ENCODE data around the gene CEP290. TPM values are rescaled to one million over a fixed set of nuclear protein-coding genes. Genes with fewer than 3 reads are reported as not detected.

The CEP290 gene
- total and polyA plus RNA-seq, 9 donors, result 6.8 to 42.7 (median 19.1) TPM

DNA sequence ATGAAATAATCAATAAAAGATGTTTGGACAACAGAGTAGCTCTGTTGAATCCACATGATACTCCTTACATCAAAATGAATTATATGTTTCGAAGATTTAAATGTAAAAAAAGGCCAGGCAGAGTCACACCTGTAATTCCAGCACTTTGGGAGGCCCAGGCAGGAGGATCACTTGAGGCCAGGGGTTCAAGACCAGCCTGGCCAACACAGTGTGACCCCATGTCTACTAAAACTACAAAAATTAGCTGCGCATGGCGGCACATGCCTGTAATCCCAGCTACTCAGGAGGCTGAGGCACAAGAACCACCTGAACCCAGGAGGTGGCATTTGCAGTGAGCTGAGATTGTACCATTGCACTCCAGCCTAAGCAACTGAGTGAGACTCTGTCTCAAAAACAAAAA is 14.8 kb downstream of the CEP290 start:
- intact Hi-C loops (cut with DNase I), result no loop called here
- TF ChIP-seq POLR2A (IDR thresholded peaks at IDR 0.05) (no peak), EP300 (IDR thresholded peaks at IDR 0.05) (no peak)
- TF ChIP-seq, protein P1, sequence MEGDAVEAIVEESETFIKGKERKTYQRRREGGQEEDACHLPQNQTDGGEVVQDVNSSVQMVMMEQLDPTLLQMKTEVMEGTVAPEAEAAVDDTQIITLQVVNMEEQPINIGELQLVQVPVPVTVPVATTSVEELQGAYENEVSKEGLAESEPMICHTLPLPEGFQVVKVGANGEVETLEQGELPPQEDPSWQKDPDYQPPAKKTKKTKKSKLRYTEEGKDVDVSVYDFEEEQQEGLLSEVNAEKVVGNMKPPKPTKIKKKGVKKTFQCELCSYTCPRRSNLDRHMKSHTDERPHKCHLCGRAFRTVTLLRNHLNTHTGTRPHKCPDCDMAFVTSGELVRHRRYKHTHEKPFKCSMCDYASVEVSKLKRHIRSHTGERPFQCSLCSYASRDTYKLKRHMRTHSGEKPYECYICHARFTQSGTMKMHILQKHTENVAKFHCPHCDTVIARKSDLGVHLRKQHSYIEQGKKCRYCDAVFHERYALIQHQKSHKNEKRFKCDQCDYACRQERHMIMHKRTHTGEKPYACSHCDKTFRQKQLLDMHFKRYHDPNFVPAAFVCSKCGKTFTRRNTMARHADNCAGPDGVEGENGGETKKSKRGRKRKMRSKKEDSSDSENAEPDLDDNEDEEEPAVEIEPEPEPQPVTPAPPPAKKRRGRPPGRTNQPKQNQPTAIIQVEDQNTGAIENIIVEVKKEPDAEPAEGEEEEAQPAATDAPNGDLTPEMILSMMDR (IDR thresholded peaks at IDR 0.05), result no peak
- H3K27ac ChIP-seq, result no peak overlapping the region
- no peaks in the 10 kb centered on the region for H3K27me3 ChIP-seq
- no peak overlapping the region for H3K4me3 ChIP-seq
- H3K4me1 ChIP-seq (ENCODE audit: insufficient read depth), result no peaks in the 10 kb centered on the region
- 99 to 100% (median 99%) methylated on average over 3 of the region's 3 CpGs for WGBS, 3 donors
- no peaks in the 10 kb centered on the region for H3K9me3 ChIP-seq
- no peak for DNase-seq
- H3K36me3 ChIP-seq, result no peaks in the 10 kb centered on the region

DNA sequence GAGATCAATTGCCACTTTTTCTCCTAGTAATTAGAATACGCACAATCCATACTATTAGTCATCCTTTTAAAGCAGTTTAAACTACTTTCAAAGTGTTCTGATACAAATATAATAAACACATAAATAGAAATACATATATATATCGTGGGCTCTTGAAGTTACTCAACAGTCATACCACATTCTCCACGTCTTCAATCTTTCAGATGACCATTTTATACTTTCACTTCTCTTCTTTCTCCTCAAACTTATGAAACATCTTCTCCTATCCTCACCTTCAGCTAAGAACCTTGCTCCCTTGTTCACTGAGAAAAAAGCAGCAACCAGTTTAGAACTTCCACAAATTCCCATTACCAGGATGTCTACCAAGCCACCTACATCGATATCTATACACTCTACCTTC is 19.2 kb downstream of the CEP290 start:
- Histone ChIP-seq H3K27me3 (no peaks in the 10 kb centered on the region), H3K4me1 (ENCODE audit: insufficient read depth) (no peaks in the 10 kb centered on the region), H3K27ac (no peak overlapping the region), H3K36me3 (no peaks in the 10 kb centered on the region), H3K9me3 (no peaks in the 10 kb centered on the region), H3K4me3 (no peak overlapping the region)
- TF ChIP-seq, protein P1 (IDR thresholded peaks at IDR 0.05), result no peak
- TF ChIP-seq EP300 (IDR thresholded peaks at IDR 0.05), result no peak
- no peak for TF ChIP-seq POLR2A (IDR thresholded peaks at IDR 0.05)
- DNase-seq, result no peak
- WGBS, 3 donors, result 71 to 74% (median 73%) methylated on average over 4 of the region's 4 CpGs
- intact Hi-C loops (cut with DNase I), result no loop called here

DNA sequence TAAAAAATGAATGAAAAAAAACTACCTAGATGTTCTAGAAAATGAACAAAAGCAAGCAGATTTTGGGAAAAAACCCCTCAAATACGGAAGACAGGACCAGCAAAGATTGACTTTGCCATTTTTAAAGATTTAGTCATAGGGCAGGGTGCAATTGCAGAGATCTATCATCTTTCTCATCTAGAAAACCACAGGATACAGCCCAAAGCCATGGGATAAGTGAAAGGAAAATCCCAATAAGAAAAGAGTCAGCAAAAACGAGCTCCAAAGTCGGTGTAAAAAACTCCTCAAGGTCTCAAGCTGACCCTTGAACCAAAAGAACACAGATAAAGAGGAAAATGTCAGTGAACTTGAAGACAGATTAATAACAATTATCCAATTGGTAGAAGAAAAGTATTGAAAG is 28.0 kb downstream of the CEP290 start:
- no peak for TF ChIP-seq EP300 (IDR thresholded peaks at IDR 0.05)
- TF ChIP-seq, protein P1 (IDR thresholded peaks at IDR 0.05), result no peak
- TF ChIP-seq POLR2A (IDR thresholded peaks at IDR 0.05), result no peak
- intact Hi-C loops (cut with DNase I), result no loop called here
- Histone ChIP-seq H3K4me3 (no peak overlapping the region), H3K9me3 (no peaks in the 10 kb centered on the region), H3K4me1 (ENCODE audit: insufficient read depth) (no peaks in the 10 kb centered on the region), H3K27me3 (no peaks in the 10 kb centered on the region), H3K27ac (no peak overlapping the region), H3K36me3 (no peaks in the 10 kb centered on the region)
- 10 to 16% (median 10%) methylated on average over 3 of the region's 3 CpGs for WGBS, 3 donors
- DNase-seq, result no peak

DNA sequence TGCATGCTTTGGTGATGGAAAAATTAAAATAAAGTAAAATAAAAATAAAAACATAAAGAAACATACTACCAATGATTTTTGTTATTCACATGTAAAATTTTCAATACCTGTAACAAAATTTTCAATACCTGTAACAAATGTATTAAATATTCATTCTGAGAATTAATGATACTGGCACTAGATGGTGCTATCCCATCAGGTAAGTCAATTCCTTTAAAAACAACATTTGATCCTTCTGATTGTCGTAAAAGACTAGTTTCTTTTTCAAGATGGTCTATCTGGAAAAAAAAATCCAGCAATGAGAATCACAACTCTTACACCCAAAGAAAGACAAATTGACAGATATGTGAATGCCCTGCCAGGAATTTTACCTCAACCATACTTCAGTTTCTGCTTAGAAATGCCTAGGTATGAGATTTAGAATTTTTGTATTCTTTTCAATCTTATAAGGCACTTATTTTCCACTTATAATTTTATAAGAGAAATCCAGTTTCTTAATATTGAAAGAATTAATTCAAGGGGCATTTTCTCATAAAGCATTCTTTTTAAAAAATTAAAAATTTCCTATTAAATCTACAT is 30.7 kb downstream of the CEP290 start:
- TF ChIP-seq EP300 (IDR thresholded peaks at IDR 0.05) (no peak), POLR2A (IDR thresholded peaks at IDR 0.05) (no peak)
- TF ChIP-seq, protein P1 (IDR thresholded peaks at IDR 0.05), result peak in 1 of 3 donors; percentile 13
- WGBS, 3 donors, result 5 to 7% (median 6%) methylated on average over 1 of the region's 1 CpG
- intact Hi-C loops (cut with DNase I), result no loop called here
- Histone ChIP-seq H3K9me3 (no peaks in the 10 kb centered on the region), H3K4me3 (no peak overlapping the region), H3K4me1 (ENCODE audit: insufficient read depth) (no peaks in the 10 kb centered on the region), H3K36me3 (no peaks in the 10 kb centered on the region), H3K27ac (no peak overlapping the region), H3K27me3 (no peaks in the 10 kb centered on the region)
- DNase-seq, result no peak
